Loucy (cell line): ENCODE results near the gene RIPOR3.

Experiments
- CTCF ChIP-seq: fragments of 200-600 bp; sonication (generic); conservative IDR thresholded peaks from 2 replicates; pipeline ENCODE4 v1.5.1; 2014; ENCODE audit warnings: mild to moderate bottlenecking, antibody characterized with exemption, low read length
- EZH2phosphoT487 ChIP-seq: fragments of 200-600 bp; IDR thresholded peaks from 2 replicates; pipeline ENCODE4 v1.6.1; 2018; ENCODE audit warnings: antibody characterized with exemption, mild to moderate bottlenecking, moderate library complexity, borderline replicate concordance

- TF ChIP-seq CTCF, result no peak
- no peak for TF ChIP-seq EZH2phosphoT487
Observed at GRCh38 chr20:50722424-50723155, 31.2 kb upstream of the RIPOR3 start.
